HS-27A (cell line): ENCODE results near the gene PRRT1B.
"Not testable (repeated sequence)": the region's sequence is repeated elsewhere in the genome, so short reads cannot be mapped to it uniquely, and the experiment has no call there.

Source experiments
- DNase-seq: peaks from one replicate; pipeline ENCODE4 v3.0.0-alpha.2; 2012; ENCODE audit warnings: low read depth, missing footprints

Gene PRRT1B

GRCh38 chr9:131545003-131545785 lies at the start of gene PRRT1B:
Gene PRRT1B (plus strand): TSS chr9:131545523. CDS start chr9:131545616, 93 bp downstream.
- no peak for DNase-seq

- no peak for DNase-seq
Measured at GRCh38 chr9:131495785-131496184, 49.5 kb upstream of the PRRT1B start.

- no peak for DNase-seq
Measured at GRCh38 chr9:131496844-131497405, 48.4 kb upstream of the PRRT1B start.

GRCh38 chr9:131499254-131499767 lies 46.0 kb upstream of the PRRT1B start:
- no peak for DNase-seq

- DNase-seq = no peak
Measured at GRCh38 chr9:131500377-131500776, 44.9 kb upstream of the PRRT1B start.

- no peak for DNase-seq
Measured at GRCh38 chr9:131500939-131501541, 44.3 kb upstream of the PRRT1B start.

GRCh38 chr9:131502781-131503625 lies 42.3 kb upstream of the PRRT1B start, which contains the start of gene POMT1:
Gene POMT1 (plus strand): TSS chr9:131502918. CDS start chr9:131504219, 1,301 bp downstream.
- DNase-seq = peak; percentile 33

GRCh38 chr9:131503626-131504465 lies 41.5 kb upstream of the PRRT1B start:
- DNase-seq = no peak

GRCh38 chr9:131505012-131505411 lies 40.3 kb upstream of the PRRT1B start:
- no peak for DNase-seq

GRCh38 chr9:131511416-131511815 lies 33.9 kb upstream of the PRRT1B start:
- DNase-seq = no peak

GRCh38 chr9:131511880-131512279 lies 33.4 kb upstream of the PRRT1B start:
- DNase-seq = no peak

- DNase-seq = no peak
Measured at GRCh38 chr9:131513177-131513576, 32.1 kb upstream of the PRRT1B start.

- not testable (repeated sequence) for DNase-seq
Measured at GRCh38 chr9:131515559-131516031, 29.7 kb upstream of the PRRT1B start.

GRCh38 chr9:131516100-131516499 lies 29.2 kb upstream of the PRRT1B start:
- DNase-seq = no peak

GRCh38 chr9:131516930-131517329 lies 28.4 kb upstream of the PRRT1B start:
- no peak for DNase-seq

GRCh38 chr9:131517761-131518190 lies 27.5 kb upstream of the PRRT1B start:
- no peak for DNase-seq

- DNase-seq = no peak
Measured at GRCh38 chr9:131518553-131518952, 26.8 kb upstream of the PRRT1B start.

- DNase-seq = no peak
Measured at GRCh38 chr9:131520503-131520902, 24.8 kb upstream of the PRRT1B start.

GRCh38 chr9:131521203-131521602 lies 24.1 kb upstream of the PRRT1B start:
- DNase-seq = no peak

GRCh38 chr9:131521822-131522221 lies 23.5 kb upstream of the PRRT1B start:
- DNase-seq = no peak
